Midbrain (tissue), 1 donor: Measurements from ENCODE around the gene CBARP.

Experiments used
- DNase-seq: peaks from one replicate; lab custom pipeline; 2025; lab: John Stamatoyannopoulos, UW

Gene CBARP

GRCh38 chr19:1237754-1238368 lies at the start of gene CBARP:
CBARP (minus strand) TSS chr19:1238005; CDS start chr19:1236100, 1,905 bp downstream.
- peak; percentile 55 for DNase-seq

GRCh38 chr19:1286487-1287353 lies 48.9 kb upstream of the CBARP start:
- no peak for DNase-seq

- DNase-seq, result no peak
These were observed 48.0 kb upstream of the CBARP start, which contains the start of gene EFNA2 for GRCh38 chr19:1285737-1286360. EFNA2 (plus strand) TSS chr19:1285873; CDS start chr19:1286169, 296 bp downstream.

- DNase-seq, result no peak
These were observed 47.4 kb upstream of the CBARP start for GRCh38 chr19:1284979-1285736.

- DNase-seq, result no peak
These were observed 46.6 kb upstream of the CBARP start for GRCh38 chr19:1284293-1284978.

- no peak for DNase-seq
These were observed 46.1 kb upstream of the CBARP start for GRCh38 chr19:1283917-1284292.

GRCh38 chr19:1283207-1283916 lies 45.6 kb upstream of the CBARP start:
- DNase-seq, result no peak

- no peak for DNase-seq
These were observed 44.9 kb upstream of the CBARP start for GRCh38 chr19:1282588-1283206.

GRCh38 chr19:1281569-1282287 lies 43.9 kb upstream of the CBARP start:
- no peak for DNase-seq

GRCh38 chr19:1280636-1281568 lies 43.1 kb upstream of the CBARP start:
- no peak for DNase-seq

GRCh38 chr19:1279782-1280341 lies 42.1 kb upstream of the CBARP start:
- DNase-seq, result peak; percentile 90

- DNase-seq, result no peak
These were observed 41.2 kb upstream of the CBARP start for GRCh38 chr19:1278713-1279660.

- DNase-seq, result no peak
These were observed 40.3 kb upstream of the CBARP start for GRCh38 chr19:1278074-1278473.

- no peak for DNase-seq
These were observed 39.3 kb upstream of the CBARP start for GRCh38 chr19:1277061-1277460.

GRCh38 chr19:1276628-1277022 lies 38.8 kb upstream of the CBARP start:
- no peak for DNase-seq

- DNase-seq, result no peak
These were observed 38.3 kb upstream of the CBARP start for GRCh38 chr19:1275976-1276627.
